Dermis blood vessel endothelial cell (primary cell): ENCODE data around the gene CCDC17. TPM values are rescaled to one million over a fixed set of nuclear protein-coding genes. Genes with fewer than 3 reads are reported as not detected.

ENCODE experiments used
- DNase-seq: peaks from one replicate; pipeline ENCODE4 v3.0.0; 2010
- total RNA-seq: library from RNA; depleted of rRNA; stranded (reverse); fragments of >200 nt; gene quantifications from 2 replicates; pipeline ENCODE4 v1.2.3, GENCODE V29; 2014

Gene CCDC17
- 1.2 and 1.6 TPM in 2 replicates for total RNA-seq

DNA sequence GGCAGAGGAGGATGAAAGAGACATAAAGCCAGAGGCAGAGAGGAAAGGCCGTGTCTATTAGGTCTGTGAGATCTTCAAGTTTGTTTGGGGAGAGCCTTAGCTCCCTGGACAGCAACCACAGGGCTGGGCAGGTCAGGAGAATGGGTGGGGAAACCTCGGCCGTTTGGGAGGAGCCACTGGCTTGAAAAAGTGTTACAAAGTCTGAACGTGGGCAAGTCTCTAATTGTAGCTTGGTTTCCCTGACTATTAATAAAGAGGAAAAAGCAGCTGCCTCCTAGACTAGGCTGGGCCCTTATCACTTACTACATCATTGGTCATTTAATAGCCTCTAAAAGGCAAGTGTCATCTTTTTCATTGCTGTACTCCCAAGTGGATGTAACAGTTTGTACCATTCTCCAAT is at the start of gene CCDC17:
CCDC17 (minus strand) TSS at position 83 of the 400 bp plus-strand sequence. CDS start 145 bp downstream, outside the sequence.
- DNase-seq, result no peak

DNA sequence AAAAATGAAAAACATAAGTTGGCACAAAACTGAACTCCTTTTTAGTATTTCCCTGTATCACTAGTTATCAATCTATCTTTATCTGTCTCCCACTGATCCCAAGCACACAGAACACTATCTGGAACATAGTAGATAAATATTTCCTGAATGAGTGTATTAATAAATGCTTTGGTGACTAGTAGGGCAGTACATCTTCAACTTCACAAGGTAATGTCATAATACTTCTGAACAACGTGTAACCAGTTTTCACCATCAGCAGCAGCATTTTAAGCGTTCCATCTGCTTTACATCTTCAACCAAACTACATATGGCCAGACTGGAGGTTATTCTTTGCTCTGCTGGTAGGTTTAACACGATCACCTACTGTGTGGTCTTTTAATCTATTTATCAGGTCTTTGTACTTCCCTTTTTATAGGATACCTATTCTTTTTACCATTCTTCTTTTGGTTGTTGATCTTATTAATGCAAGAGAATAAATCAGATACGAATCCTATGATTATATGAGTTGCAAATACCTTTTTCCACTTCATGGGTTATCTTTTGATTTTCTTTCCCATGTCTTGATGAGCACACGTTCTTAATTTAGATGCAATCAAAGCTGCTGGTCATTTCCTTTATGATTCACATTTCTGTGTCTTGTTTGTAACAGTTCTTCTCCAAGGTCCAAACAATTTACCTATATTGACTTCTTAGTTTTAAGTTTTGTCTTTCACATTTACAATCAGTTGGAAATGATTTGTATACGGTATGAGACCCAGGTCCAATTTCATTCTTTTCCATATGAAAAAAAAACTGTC is 46.2 kb upstream of the CCDC17 start:
- DNase-seq, result peak; percentile 56

- DNase-seq, result no peak
Measured at GRCh38 chr1:45669379-45669778, 45.5 kb upstream of the CCDC17 start.

GRCh38 chr1:45668526-45668925 is 44.7 kb upstream of the CCDC17 start:
- DNase-seq, result no peak

DNA sequence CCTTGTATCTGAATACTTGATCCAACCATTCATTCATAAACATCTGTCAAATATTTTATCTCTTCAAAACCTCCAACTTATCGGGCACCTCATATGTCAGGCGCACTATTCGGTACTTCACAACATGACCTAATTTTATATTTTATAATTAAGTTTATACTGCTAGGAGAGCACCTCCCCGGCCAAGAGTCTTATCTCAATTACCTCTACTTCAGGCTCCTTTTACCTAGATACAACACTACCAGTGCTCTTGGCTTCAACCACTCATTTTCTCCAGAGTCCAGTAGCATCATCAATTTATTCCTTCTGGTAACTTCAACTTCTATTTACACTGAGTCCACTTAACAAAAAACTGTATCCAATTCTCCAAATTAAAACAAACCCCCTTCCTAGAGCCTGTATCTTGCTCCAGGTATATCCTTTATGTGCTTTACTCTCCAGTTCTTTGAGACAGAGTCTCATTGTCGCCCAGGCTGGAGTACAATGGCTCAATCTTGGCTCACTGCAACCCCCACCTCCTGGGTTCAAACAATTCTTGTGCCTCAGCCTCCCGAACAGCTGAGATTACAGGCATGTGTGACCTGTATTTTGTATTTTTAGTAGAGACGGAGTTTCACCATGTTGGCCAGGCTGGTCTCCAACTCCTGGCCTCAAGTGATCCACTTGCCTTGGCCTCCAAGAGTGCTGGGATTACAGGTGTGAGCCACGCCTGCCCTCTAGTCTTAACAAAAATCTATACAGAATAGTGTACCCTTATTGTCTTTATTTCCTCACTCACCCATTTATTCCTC is 43.7 kb upstream of the CCDC17 start:
- no peak for DNase-seq

- DNase-seq, result no peak
Measured at GRCh38 chr1:45666836-45667235, 43.0 kb upstream of the CCDC17 start.

- DNase-seq, result no peak
Measured at GRCh38 chr1:45660336-45660735, 36.5 kb upstream of the CCDC17 start.

GRCh38 chr1:45659222-45659621 is 35.4 kb upstream of the CCDC17 start:
- DNase-seq, result no peak

- DNase-seq, result no peak
Measured at GRCh38 chr1:45658171-45658570, 34.3 kb upstream of the CCDC17 start.

- no peak for DNase-seq
Measured at GRCh38 chr1:45656573-45657226, 32.8 kb upstream of the CCDC17 start.

- no peak for DNase-seq
Measured at GRCh38 chr1:45654540-45655280, 30.9 kb upstream of the CCDC17 start.

DNA sequence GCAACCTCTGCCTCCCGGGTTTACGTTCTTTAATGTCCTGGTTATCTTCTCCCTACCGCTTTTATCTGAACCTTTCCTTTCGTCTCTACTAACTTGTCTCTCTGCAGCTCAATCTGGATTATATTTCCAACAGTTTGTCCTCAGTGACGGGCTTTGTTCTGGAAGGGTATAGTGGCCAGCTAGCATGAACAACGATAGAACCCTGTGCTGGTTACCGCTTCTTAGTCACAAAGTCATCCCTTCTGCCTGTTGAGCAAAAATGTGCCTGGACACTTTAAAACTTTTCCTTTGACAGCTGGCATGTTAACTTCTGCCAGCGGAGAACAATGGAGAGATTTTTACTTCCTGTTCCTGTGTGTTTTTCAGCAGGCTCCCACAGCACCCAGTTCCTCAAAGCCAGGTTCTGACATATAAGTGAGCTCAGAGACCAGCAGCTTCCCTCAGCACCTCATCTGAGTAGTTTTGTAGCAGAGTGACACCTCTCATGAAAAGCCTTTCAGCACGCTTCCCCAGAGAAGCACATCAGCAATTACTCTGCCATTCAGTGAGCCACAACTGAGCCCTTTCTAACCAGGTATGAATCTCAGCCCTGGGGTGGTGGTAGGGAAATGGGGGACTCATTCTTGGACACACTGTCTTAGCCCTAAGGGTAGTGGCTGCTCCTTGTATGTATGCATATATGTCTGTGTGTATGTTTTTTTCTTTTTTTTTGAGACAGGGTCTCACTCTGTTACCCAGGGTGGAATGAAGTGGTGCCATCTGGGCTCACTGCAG is 23.6 kb upstream of the CCDC17 start:
- peak; percentile 62 for DNase-seq

- DNase-seq, result no peak
Measured at GRCh38 chr1:45644661-45645060, 20.8 kb upstream of the CCDC17 start.

DNA sequence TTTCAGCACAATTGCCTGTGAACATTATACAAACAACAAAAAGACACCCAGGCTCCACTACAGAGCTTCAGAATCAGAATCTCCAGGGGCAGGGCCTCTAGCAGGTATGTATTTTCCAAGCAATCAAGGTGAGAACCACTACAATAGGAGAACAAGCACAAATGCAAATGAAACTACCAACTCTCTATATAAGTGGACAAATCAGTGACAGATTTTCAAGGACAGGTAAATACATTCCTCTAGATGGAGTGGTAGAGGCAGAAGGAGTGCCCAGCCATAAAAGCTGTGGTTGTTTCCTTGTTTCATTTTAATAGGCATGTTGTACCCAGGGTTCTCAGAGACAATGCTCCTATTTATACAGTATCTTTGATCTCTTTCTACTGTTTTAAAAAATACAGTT is 20.1 kb upstream of the CCDC17 start:
- no peak for DNase-seq

GRCh38 chr1:45643321-45643720 is 19.5 kb upstream of the CCDC17 start:
- no peak for DNase-seq

GRCh38 chr1:45640293-45640692 is 16.4 kb upstream of the CCDC17 start:
- no peak for DNase-seq

DNA sequence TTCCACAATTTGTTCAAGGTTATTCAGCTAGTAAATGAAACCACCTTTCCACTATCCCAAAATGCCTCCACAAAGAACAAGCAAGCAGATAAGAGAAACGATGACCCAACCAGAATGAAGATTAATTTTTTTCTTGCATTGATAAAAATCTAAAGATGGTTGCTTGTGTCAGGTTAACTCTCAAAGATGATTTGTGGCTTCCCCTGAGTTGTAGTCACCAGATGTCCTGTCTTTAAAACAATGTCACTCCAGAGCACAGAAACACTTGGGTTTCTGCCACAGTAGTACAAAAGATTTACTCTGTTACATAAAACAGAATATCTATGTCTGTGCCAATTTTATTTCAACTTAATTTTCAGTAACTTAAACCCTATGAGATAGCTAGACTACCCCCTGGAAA is 11.4 kb upstream of the CCDC17 start:
- DNase-seq, result no peak

DNA sequence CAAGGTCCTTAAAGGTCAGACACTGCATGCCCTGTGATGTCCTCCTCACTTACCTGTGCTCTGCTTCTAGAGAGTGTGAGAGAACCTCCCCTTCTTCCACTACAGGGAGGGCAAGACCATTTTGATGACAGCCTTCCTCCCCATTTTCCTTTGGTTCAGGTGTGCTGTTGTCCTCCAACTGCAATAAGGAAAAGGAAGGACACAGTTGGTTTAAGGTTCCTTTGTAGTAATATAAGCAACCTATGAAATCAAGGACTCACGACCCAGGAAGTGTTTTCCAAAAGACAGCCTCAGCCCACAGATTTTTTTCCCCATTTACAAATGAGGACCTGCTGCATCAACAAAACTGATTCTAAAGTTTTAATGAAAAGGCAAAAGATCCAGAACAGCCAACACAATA is 6.6 kb upstream of the CCDC17 start:
- DNase-seq, result no peak

- DNase-seq, result peak; percentile 91
Measured at GRCh38 chr1:45629035-45629434, 5.2 kb upstream of the CCDC17 start.

DNA sequence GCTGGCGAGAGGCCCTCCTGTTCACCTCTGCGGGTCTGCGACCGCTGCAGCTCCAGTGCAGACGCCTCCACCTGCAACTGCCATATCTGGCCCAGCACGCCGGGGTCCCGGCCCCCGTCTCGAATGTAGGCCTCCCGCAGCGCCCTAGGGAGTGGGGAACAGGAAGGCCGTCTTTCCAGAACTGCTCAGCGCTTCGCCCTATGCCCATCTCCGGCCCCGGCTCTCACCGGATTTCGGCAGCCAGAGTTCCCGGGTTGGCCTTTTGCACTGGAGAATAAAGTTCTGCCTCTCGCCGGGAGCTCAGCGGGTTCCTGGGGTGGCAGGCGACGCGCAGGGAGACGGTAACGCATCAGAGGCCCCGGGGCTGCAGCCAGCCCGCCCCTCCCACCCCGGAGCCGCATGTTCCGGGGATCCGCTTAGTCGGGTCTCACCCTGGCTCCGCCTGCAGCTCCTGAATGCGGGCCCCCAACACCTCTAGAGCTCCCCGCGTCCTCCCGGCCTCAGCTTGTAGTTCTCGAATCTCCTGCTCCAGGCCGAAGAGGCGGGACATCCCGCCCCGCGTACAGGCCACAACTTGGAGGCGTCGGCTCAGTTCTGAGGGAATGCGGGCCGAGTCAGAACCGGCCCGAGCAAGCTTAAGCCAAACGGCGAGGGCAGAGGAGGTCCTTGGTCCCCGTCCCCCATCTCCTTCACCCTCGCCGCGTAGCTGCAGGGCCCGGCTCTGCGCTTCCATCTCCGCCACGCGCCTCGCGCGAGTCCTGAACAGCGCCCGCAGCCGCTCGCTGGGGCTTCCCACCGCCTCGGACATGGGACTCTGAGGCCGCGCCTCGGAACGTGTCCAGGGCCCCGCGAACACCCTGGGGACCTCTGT is 1.1 kb downstream of the CCDC17 start:
- DNase-seq, result no peak
